CD14-positive monocyte (primary cell): ENCODE data around the gene COL26A1. TPM values are rescaled to one million over a fixed set of nuclear protein-coding genes. Genes with fewer than 3 reads are reported as not detected.
A peak's percentile ranks its signal among the peaks of the same experiment; 100 is the strongest.

Experiments used
- DNase-seq, 3 donors: peaks; one replicate each; pipeline ENCODE4 v3.0.0-alpha.2; 2011 to 2022
- H2AFZ ChIP-seq: 2 replicates; pipeline ENCODE4 v1.6.0; 2012; ENCODE audit warnings: mild to moderate bottlenecking, low read depth, low read length, inconsistent platforms; ENCODE audit not compliant: insufficient read depth, poor library complexity, severe bottlenecking
- H3K27ac ChIP-seq, 2 donors: 1 replicate in 1 of 2; 2 replicates in 1 of 2; pipeline ENCODE4 v1.5.1; 2012 to 2013; ENCODE audit warnings: low read length in 2 of 2, control low read depth in 1 of 2, inconsistent platforms in 1 of 2, low read depth in 1 of 2, mild to moderate bottlenecking in 1 of 2
- H3K27me3 ChIP-seq, 2 donors: one replicate each; pipeline versions ENCODE4 v1.6.0 to v1.6.1; 2011 to 2013; ENCODE audit warnings: low read length in 2 of 2; ENCODE audit not compliant: control insufficient read depth in 2 of 2, insufficient read depth in 2 of 2
- H3K36me3 ChIP-seq, 2 donors: replicated peaks in 1 of 2; 1 replicate in 1 of 2; 2 replicates in 1 of 2; pipeline versions ENCODE4 v1.5.1 to v1.6.1; 2012 to 2013; ENCODE audit warnings: low read length in 2 of 2, control low read depth in 1 of 2, inconsistent platforms in 1 of 2, mild to moderate bottlenecking in 1 of 2; ENCODE audit not compliant: insufficient read depth in 2 of 2, control insufficient read depth in 1 of 2
- H3K4me1 ChIP-seq, 2 donors: 1 replicate in 1 of 2; 2 replicates in 1 of 2; pipeline versions ENCODE4 v1.5.1 to v1.6.1; 2012 to 2013; ENCODE audit warnings: low read length in 2 of 2, control low read depth in 1 of 2, inconsistent platforms in 1 of 2, mild to moderate bottlenecking in 1 of 2, moderate library complexity in 1 of 2; ENCODE audit not compliant: insufficient read depth in 2 of 2, control insufficient read depth in 1 of 2
- H3K4me2 ChIP-seq: replicated peaks from 2 replicates; pipeline ENCODE3; 2012; ENCODE audit warnings: low read length, moderate library complexity, mild to moderate bottlenecking; ENCODE audit not compliant: poor library complexity, severe bottlenecking; ENCODE audit errors: extremely low read depth
- H3K4me3 ChIP-seq, 3 experiments: fragments of 200-600 bp in 1 of 3; sonication (generic) in 1 of 3; replicated peaks in 1 of 3; 1 replicate in 2 of 3; 2 replicates in 1 of 3; pipeline ENCODE4 v1.5.1; 2011 to 2013; ENCODE audit warnings: low read length in 3 of 3, mild to moderate bottlenecking in 3 of 3, control low read depth in 2 of 3, low read depth in 2 of 3, inconsistent platforms in 1 of 3, moderate library complexity in 1 of 3
- H3K79me2 ChIP-seq: 2 replicates; pipeline ENCODE4 v1.6.0; 2012; ENCODE audit warnings: mild to moderate bottlenecking, control low read depth, inconsistent platforms, low read length, moderate library complexity; ENCODE audit not compliant: insufficient read depth
- H3K9ac ChIP-seq: 2 replicates; pipeline ENCODE4 v1.6.0; 2017; ENCODE audit warnings: low read length, mild to moderate bottlenecking; ENCODE audit not compliant: insufficient read depth, poor library complexity, severe bottlenecking
- H3K9me3 ChIP-seq, 2 donors: replicated peaks in 1 of 2; 1 replicate in 1 of 2; 2 replicates in 1 of 2; pipeline versions ENCODE4 v1.5.1 to v1.6.1; 2012 to 2013; ENCODE audit warnings: low read length in 2 of 2, control low read depth in 1 of 2; ENCODE audit not compliant: control insufficient read depth in 1 of 2, insufficient read depth in 1 of 2
- H4K20me1 ChIP-seq: 2 replicates; pipeline ENCODE4 v1.6.0; 2012; ENCODE audit warnings: mild to moderate bottlenecking, low read length, control low read depth, moderate library complexity; ENCODE audit not compliant: insufficient read depth
- H3K27ac Mint-ChIP-seq, 7 donors: one replicate each; pipeline ENCODE4 v1.8.0; 2020; ENCODE audit warnings: mild to moderate bottlenecking in 7 of 7, mixed read lengths in 7 of 7, moderate library complexity in 6 of 7, inconsistent platforms in 2 of 7
- H3K27me3 Mint-ChIP-seq, 3 donors: one replicate each; pipeline ENCODE4 v1.8.0; 2021 to 2022; ENCODE audit warnings: low read depth in 3 of 3, mild to moderate bottlenecking in 3 of 3, mixed read lengths in 3 of 3, moderate library complexity in 3 of 3, inconsistent platforms in 1 of 3
- H3K36me3 Mint-ChIP-seq, 2 donors: one replicate each; pipeline ENCODE4 v1.8.0; 2020; ENCODE audit warnings: mixed read lengths in 2 of 2, inconsistent platforms in 1 of 2, mild to moderate bottlenecking in 1 of 2
- H3K4me1 Mint-ChIP-seq: one replicate; pipeline ENCODE4 v1.8.0; 2020; ENCODE audit warnings: mild to moderate bottlenecking, mixed read lengths
- H3K4me3 Mint-ChIP-seq, 2 donors: one replicate each; pipeline ENCODE4 v1.8.0; 2020; ENCODE audit warnings: mild to moderate bottlenecking in 2 of 2, mixed read lengths in 2 of 2, moderate library complexity in 1 of 2
- H3K9me3 Mint-ChIP-seq, 7 donors: one replicate each; pipeline ENCODE4 v1.8.0; 2020 to 2022; ENCODE audit warnings: mixed read lengths in 7 of 7, mild to moderate bottlenecking in 6 of 7, moderate library complexity in 6 of 7, inconsistent platforms in 2 of 7
- CTCF ChIP-seq: fragments of 200-600 bp; IDR thresholded peaks from one replicate; pipeline ENCODE4 v1.8.0; 2022; ENCODE audit warnings: antibody characterized with exemption, mild to moderate bottlenecking
- WGBS: methylation state at CpG from one replicate; pipeline ENCODE4 v1.1.5; 2013; ENCODE audit warnings: missing lambda C conversion rate; ENCODE audit not compliant: insufficient coverage; 5-methylcytosine and 5-hydroxymethylcytosine counted together
- intact Hi-C, 2 donors: fragments of 100-400 bp; cut with micrococcal nuclease; formaldehyde crosslinking; loops; one replicate each; pipeline versions ENCODE4 v1.15.0 to v1.15.1; 2023
- polyA plus RNA-seq, 3 donors: library from polyadenylated mRNA; depleted of rRNA in 1 of 3; unstranded in 2 of 3; stranded (reverse) in 1 of 3; fragments of 300-500 nt in 2 of 3; fragments of >200 nt in 1 of 3; fragmentation: Illumina TruSeq in 2 of 3; gene quantifications; 1 replicate in 2 of 3; 2 replicates in 1 of 3; pipeline ENCODE4 v1.2.3, GENCODE V29; 2012 to 2021

Gene COL26A1
- polyA plus RNA-seq, 3 donors = not detected

GRCh38 chr7:101420436-101420835 is 57.8 kb downstream of the COL26A1 start:
- Histone ChIP-seq H3K27ac (no peak overlapping the region), H2AFZ (no peak overlapping the region), H3K9ac (no peak overlapping the region), H3K4me1 (no peaks in the 10 kb centered on the region), H3K4me2 (no peak overlapping the region), H3K27me3 (no peaks in the 10 kb centered on the region), H3K79me2 (no peaks in the 10 kb centered on the region), H4K20me1 (no peaks in the 10 kb centered on the region), H3K4me3 (no peak overlapping the region), H3K36me3 (no peaks in the 10 kb centered on the region), H3K9me3 (no peaks in the 10 kb centered on the region)
- intact Hi-C loops = no loop called here
- DNase-seq = no peak
- Mint-ChIP-seq H3K36me3 (no peaks in the 10 kb centered on the region), H3K27me3 (peaks cover 2 to 11% (median 9%) of the 10 kb centered on the region in 3 donors), H3K4me3 (no peak overlapping the region), H3K4me1 (no peaks in the 10 kb centered on the region), H3K9me3 (no peaks in the 10 kb centered on the region), H3K27ac (no peak overlapping the region)
- 89% methylated on average over 4 of the region's 5 CpGs for WGBS
- TF ChIP-seq CTCF = no peak

GRCh38 chr7:101422356-101423195 is 59.9 kb downstream of the COL26A1 start:
- no peak overlapping the region for H3K4me3 ChIP-seq
- H3K9me3 Mint-ChIP-seq = peaks cover 0 to 3% (median 0%) of the 10 kb centered on the region in 7 donors
- H3K4me3 Mint-ChIP-seq = no peak overlapping the region
- H3K36me3 Mint-ChIP-seq = no peaks in the 10 kb centered on the region
- H3K4me2 ChIP-seq = no peak overlapping the region
- WGBS = 97% methylated on average over 8 of the region's 11 CpGs
- H3K9ac ChIP-seq = no peak overlapping the region
- peak overlapping the region in 2 of 7 donors; percentile 45 to 58 for H3K27ac Mint-ChIP-seq
- no peaks in the 10 kb centered on the region for H3K4me1 ChIP-seq
- H4K20me1 ChIP-seq = no peaks in the 10 kb centered on the region
- H3K27me3 ChIP-seq = no peaks in the 10 kb centered on the region
- no peaks in the 10 kb centered on the region for H3K9me3 ChIP-seq
- no peaks in the 10 kb centered on the region for H3K36me3 ChIP-seq
- H3K4me1 Mint-ChIP-seq = no peaks in the 10 kb centered on the region
- no peak overlapping the region for H2AFZ ChIP-seq
- intact Hi-C loops = no loop called here
- TF ChIP-seq CTCF = no peak
- no peaks in the 10 kb centered on the region for H3K79me2 ChIP-seq
- H3K27ac ChIP-seq = no peak overlapping the region
- no peak for DNase-seq
- H3K27me3 Mint-ChIP-seq = peaks cover 0 to 12% (median 9%) of the 10 kb centered on the region in 3 donors
